ENCODE data around the gene TPD52L2. TPM values are rescaled to one million over a fixed set of nuclear protein-coding genes. Genes with fewer than 3 reads are reported as not detected.

Gene TPD52L2
- total RNA-seq, 1 experiment from 2014 or later, result 293 TPM

DNA sequence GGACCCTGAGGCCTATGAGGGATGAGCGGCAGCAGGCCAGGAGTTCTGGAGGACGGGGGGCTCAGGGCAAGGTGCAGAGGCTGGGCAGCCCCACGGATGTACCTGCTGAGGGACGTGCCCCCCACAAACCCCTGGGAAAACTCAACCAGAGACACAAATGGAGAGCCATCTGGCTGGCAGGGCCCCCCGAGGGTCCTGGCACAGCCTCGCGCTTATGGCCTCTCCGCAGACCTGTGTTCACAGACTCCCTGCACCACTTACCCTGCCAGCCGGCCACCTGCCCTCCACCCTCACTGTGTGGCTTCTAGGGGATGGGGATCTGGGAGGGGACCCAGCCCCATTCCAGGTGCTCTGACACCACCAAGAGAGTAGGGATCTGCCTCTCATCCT, 30.6 kb upstream of the TPD52L2 start:
- DNase-seq, result no peak
- TF ChIP-seq, protein P1, sequence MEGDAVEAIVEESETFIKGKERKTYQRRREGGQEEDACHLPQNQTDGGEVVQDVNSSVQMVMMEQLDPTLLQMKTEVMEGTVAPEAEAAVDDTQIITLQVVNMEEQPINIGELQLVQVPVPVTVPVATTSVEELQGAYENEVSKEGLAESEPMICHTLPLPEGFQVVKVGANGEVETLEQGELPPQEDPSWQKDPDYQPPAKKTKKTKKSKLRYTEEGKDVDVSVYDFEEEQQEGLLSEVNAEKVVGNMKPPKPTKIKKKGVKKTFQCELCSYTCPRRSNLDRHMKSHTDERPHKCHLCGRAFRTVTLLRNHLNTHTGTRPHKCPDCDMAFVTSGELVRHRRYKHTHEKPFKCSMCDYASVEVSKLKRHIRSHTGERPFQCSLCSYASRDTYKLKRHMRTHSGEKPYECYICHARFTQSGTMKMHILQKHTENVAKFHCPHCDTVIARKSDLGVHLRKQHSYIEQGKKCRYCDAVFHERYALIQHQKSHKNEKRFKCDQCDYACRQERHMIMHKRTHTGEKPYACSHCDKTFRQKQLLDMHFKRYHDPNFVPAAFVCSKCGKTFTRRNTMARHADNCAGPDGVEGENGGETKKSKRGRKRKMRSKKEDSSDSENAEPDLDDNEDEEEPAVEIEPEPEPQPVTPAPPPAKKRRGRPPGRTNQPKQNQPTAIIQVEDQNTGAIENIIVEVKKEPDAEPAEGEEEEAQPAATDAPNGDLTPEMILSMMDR (IDR thresholded peaks at IDR 0.05; ENCODE audit: insufficient read depth in 1 of 2, low read depth in 1 of 2, low read length in 1 of 2, severe bottlenecking in 1 of 2, unreplicated experiment in 1 of 2), result no peak
- Histone ChIP-seq H3K36me3 (ENCODE audit: control insufficient read depth, insufficient read depth, low read length) (no peaks in the 10 kb centered on the region), H3K4me1 (peaks cover 34% of the 10 kb centered on the region), H3K27me3 (replicated peaks; ENCODE audit: control insufficient read depth, insufficient read depth, low read length) (peaks cover 4% of the 10 kb centered on the region), H3K9me3 (no peaks in the 10 kb centered on the region), H3K4me3 (ENCODE audit: low read depth, low read length) (no peak overlapping the region)
- Mint-ChIP-seq H3K36me3 (ENCODE audit: insufficient read depth, unreplicated experiment) (peaks cover 11% of the 10 kb centered on the region), H3K27me3 (ENCODE audit: insufficient read depth, unreplicated experiment) (peaks cover 7% of the 10 kb centered on the region), H3K27ac (ENCODE audit: unreplicated experiment) (peak overlapping the region; percentile 69), H3K4me1 (ENCODE audit: low read depth, unreplicated experiment) (peaks cover 21% of the 10 kb centered on the region), H3K9me3 (ENCODE audit: unreplicated experiment) (no peaks in the 10 kb centered on the region), H3K4me3 (ENCODE audit: unreplicated experiment) (no peak overlapping the region)
- ChIA-PET POLR2A (interaction anchor here (0.9 kb wide), 1 partner anchor 30 kb away, joined by 3 read pairs; the partner anchor contains the start of gene TPD52L2), CTCF (no interaction called here)
- intact Hi-C loops (cut with micrococcal nuclease; ENCODE audit: unreplicated experiment), result no loop called here
- no TSS peak for BruUV-seq (replicated peaks)

DNA sequence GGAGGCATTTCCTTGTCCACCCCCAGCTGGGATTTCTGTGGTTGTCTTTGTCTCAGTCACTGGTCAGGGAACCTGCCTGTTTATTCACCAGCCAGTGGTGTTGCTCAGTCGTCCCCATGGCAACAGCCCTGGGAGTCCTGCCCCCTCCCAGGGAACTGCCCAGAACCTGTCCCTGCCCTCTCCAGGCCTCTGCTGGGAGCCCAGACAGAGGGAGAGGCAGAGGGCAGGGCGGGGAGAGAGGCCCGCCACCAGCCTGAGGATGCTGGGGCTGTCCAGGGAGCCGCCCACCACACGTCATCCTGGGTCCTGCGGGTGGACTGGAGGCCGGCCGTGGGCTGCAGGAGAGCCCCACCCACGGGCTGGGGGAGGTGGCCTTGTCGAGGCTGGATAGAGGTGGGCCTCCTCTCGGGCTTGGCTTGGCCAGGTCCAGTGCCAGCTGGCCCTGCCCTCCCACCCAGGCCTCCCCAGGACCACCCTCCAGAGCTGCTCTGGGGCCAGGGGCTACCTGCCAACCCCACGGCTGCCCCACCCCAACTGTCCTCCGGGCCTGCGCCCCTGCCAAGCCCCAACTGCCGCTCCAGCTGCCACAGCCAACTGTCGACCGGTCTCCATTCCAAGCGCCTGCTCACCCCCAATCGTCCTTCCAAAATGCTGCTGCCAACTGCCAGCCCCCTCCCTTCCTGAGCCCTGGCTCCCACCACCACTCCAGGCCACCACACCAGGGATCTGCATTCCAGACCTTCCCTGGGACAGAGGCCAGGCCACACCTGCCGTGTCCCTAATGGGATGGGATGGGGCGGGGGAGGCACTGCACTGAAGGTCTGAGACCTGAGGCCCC, 29.8 kb upstream of the TPD52L2 start:
- Histone ChIP-seq H3K27me3 (replicated peaks; ENCODE audit: control insufficient read depth, insufficient read depth, low read length) (peaks cover 2% of the 10 kb centered on the region; the same call in 1 of the 2 replicates), H3K36me3 (ENCODE audit: control insufficient read depth, insufficient read depth, low read length) (no peaks in the 10 kb centered on the region), H3K4me3 (ENCODE audit: low read depth, low read length) (no peak overlapping the region), H3K9me3 (no peaks in the 10 kb centered on the region), H3K4me1 (peaks cover 27% of the 10 kb centered on the region)
- intact Hi-C loops (cut with micrococcal nuclease; ENCODE audit: unreplicated experiment), result no loop called here
- H3K36me3 Mint-ChIP-seq (ENCODE audit: insufficient read depth, unreplicated experiment), result peaks cover 5% of the 10 kb centered on the region
- H3K9me3 Mint-ChIP-seq (ENCODE audit: unreplicated experiment), result no peaks in the 10 kb centered on the region
- TF ChIP-seq, protein P1 (IDR thresholded peaks at IDR 0.05; ENCODE audit: insufficient read depth in 1 of 2, low read depth in 1 of 2, low read length in 1 of 2, severe bottlenecking in 1 of 2, unreplicated experiment in 1 of 2), result no peak
- BruUV-seq (replicated peaks), result no TSS peak
- peak; percentile 95 to 98 for DNase-seq
- ChIA-PET POLR2A (interaction anchor here (0.6 to 0.9 kb wide), 2 partner anchors 30 to 60 kb away, joined by 3 read pairs; partner anchors contain the start of gene TPD52L2), CTCF (interaction anchor here (0.7 kb wide), 1 partner anchor 490 kb away, joined by 7 read pairs; no protein-coding TSS in a partner anchor)
- H3K27ac Mint-ChIP-seq (ENCODE audit: unreplicated experiment), result peak overlapping the region; percentile 45
- no peak overlapping the region for H3K4me3 Mint-ChIP-seq (ENCODE audit: unreplicated experiment)
- no peaks in the 10 kb centered on the region for H3K27me3 Mint-ChIP-seq (ENCODE audit: insufficient read depth, unreplicated experiment)
- H3K4me1 Mint-ChIP-seq (ENCODE audit: low read depth, unreplicated experiment), result peaks cover 16% of the 10 kb centered on the region

DNA sequence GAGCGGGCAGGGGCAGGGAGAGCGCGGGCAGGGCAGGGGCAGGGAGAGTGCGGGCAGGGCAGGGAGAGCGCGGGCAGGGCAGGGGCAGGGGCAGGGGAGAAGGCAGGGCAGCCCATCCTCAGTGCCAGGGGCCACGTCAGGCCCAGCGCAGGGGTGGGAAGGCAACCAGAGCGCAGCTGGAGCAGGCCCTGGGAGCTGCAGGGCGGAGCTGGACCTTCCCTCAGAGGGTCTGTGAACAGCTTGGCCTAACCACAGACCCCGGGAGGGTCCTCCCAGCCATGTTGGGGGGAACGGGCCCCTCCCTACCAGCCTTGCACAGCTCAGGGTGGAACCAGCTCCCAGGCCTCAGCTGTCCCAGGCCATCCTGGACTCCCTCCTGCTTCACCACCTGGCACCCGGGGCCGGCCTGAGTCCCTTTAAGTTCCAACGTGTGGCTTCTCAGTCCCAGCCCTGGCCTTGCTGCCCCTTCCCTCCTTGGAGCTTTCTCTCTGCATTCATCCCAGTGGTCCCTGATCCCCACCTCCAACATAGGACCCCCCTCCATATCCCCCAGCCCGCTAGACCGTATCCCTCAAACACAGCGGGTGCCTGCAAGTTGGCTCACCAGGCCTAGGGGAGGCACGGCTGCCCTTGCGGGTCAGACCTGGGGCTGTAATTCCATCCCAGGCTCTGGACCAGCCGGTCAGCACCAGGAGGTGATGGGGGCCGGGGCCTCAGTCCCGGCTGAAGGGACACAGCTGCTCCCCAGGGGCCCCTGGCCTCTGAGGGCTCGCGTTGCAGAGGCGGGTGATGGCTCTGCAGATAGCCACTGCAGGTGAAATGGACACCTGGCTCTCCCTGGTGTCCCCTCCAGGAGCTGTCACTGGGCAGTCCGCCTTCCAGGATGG, 28.4 kb upstream of the TPD52L2 start:
- Histone ChIP-seq H3K36me3 (ENCODE audit: control insufficient read depth, insufficient read depth, low read length) (no peaks in the 10 kb centered on the region), H3K4me3 (ENCODE audit: low read depth, low read length) (no peak overlapping the region), H3K4me1 (peaks cover 29% of the 10 kb centered on the region), H3K9me3 (no peaks in the 10 kb centered on the region), H3K27me3 (replicated peaks; ENCODE audit: control insufficient read depth, insufficient read depth, low read length) (peaks cover 2% of the 10 kb centered on the region; the same call in 1 of the 2 replicates)
- TF ChIP-seq, protein P1 (IDR thresholded peaks at IDR 0.05; ENCODE audit: insufficient read depth in 1 of 2, low read depth in 1 of 2, low read length in 1 of 2, severe bottlenecking in 1 of 2, unreplicated experiment in 1 of 2), result no peak
- peaks cover 19% of the 10 kb centered on the region for H3K4me1 Mint-ChIP-seq (ENCODE audit: low read depth, unreplicated experiment)
- intact Hi-C loops (cut with micrococcal nuclease; ENCODE audit: unreplicated experiment), result no loop called here
- H3K27ac Mint-ChIP-seq (ENCODE audit: unreplicated experiment), result no peak overlapping the region
- peaks cover 5% of the 10 kb centered on the region for H3K36me3 Mint-ChIP-seq (ENCODE audit: insufficient read depth, unreplicated experiment)
- no peak overlapping the region for H3K4me3 Mint-ChIP-seq (ENCODE audit: unreplicated experiment)
- no peaks in the 10 kb centered on the region for H3K9me3 Mint-ChIP-seq (ENCODE audit: unreplicated experiment)
- DNase-seq, result no peak
- ChIA-PET CTCF (no interaction called here), POLR2A (no interaction called here)
- H3K27me3 Mint-ChIP-seq (ENCODE audit: insufficient read depth, unreplicated experiment), result no peaks in the 10 kb centered on the region
- no TSS peak for BruUV-seq (replicated peaks)
